Raji (cell line): ENCODE measurements around the gene MARF1.

ENCODE experiments used
- POLR2A ChIP-seq: IDR thresholded peaks from 2 replicates; pipeline ENCODE4 v1.6.1; 2011; ENCODE audit warnings: low read depth, low read length, control low read depth; ENCODE audit not compliant: insufficient read depth

Gene MARF1

DNA sequence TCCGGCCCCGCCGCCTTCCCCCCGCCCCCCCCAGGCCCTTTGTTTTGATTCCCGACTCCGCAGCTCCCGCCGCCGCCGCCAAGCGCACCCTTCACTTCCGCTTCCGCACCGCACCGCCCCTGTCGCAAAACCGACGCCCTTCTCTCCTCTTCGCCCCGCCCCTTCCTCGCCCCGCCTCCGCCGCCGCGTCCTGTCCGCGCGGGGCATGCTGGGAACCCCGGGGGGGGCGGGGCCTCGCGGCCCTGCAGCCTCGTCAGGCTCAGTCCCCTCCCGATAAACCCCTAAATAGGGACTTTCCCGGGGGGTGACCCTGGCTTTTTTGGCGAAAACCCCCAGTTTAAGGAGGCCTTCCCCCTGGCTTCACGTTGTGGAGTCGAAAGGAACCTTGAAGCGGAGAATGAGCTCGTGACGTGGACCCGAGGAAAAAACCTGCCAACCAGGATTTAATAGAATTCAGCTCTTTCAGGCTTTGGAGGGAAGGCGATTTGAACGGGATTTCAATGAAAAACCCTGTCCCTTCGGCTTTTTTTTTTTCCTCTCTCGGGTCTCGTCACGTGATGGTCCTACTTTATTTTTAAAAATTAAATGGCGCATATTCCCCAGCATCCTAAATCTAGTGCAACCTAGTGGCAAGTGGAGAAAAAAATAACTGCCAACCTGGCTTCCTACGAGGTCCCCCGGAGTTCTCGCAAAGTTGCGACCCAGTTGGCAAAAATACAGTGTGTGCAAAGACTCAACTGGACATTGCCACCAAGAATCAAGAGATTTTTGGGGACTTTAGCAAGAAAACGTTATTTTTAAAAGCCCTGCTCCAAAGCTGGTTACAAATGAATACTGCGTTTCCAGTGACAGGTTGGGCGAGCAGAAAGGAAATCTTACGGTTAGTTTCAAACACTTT is at the start of gene MARF1:
Gene MARF1 (minus strand): TSS at position 107 of the 898 bp plus-strand sequence. CDS start 3,921 bp downstream, outside the sequence.
- TF ChIP-seq POLR2A: peak; percentile 50; the same call in 1 of the 2 replicates

DNA sequence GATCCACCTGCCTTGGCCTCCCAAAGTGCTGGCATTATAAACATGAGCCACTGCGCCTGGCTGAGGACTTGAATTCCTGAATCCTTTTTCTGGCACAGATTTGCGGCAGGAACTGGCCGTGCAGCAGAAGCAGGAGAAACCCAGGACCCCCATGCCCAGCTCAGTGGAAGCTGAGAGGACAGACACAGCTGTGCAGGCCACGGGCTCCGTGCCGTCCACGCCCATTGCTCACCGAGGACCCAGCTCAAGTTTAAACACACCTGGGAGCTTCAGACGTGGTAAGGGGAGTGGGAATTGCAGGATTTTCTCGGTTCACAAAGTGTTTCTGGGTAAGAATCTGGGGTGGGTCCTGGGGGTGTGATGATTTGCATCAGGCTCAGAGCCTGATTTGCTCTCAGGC is 48.1 kb upstream of the MARF1 start:
- TF ChIP-seq POLR2A: no peak

- TF ChIP-seq POLR2A: no peak
Measured at GRCh38 chr16:15690296-15690695, 47.3 kb upstream of the MARF1 start.

- no peak for TF ChIP-seq POLR2A
Measured at GRCh38 chr16:15689290-15689689, 46.3 kb upstream of the MARF1 start.

DNA sequence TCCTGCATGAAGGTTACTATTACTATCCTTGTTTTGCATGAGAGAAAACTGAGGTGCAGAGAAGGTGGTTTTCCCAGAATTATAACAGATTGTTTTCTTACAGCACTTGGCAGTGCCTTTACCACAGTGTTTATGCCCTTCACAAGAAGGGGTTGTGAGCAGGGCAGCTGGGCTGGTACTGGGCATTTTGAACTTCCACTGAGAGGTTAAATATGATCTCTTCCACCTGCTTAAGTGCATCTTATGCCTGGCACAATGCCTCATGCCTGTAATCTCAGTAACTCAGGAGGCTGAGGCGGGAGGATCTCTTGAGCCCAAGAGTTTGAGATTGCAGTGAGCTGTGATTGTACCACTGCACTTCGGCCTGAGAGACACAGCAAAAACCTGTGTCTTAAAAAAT is 43.3 kb upstream of the MARF1 start:
- no peak for TF ChIP-seq POLR2A

DNA sequence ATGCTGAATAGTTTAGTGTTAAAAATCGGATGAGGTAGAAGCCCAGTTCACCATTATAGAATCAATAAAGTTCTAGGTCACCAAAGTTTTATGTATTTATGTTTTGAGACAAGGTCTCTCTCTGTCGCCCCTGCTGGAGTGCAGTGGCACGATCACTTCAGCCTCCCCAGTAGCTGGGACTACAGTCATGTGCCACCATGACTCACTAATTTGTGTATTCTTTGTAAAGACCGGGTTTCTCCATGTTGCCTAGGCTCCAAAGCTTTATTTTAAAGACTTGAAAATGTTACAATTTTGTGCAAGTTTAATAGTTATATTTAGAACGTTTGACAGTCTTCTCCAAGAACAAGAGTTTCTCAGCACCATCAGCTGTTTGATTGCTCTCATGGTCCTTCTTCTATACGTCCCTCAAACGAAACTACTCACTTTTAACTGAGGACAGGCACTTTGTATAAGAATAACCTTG is 39.2 kb upstream of the MARF1 start:
- no peak for TF ChIP-seq POLR2A

DNA sequence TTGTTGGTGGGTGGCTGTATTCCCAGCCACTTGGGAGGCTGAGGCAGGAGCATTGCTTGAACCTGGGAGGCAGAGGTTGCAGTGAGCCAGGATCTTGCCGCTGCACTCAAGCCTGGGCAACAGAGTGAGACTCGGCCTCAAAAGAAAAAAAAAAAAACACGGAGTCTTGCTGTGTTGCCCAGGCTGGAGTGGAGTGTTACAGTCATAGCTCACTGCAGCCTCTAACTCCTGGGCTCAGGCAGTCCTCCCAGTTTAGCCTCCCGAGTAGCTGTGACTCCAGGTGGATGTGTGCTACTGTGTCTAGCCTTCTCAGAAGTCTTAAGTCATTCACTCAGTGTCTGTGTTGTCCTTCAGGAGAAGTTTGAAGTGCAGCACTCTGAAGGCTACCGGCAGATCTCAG is 34.5 kb upstream of the MARF1 start:
- TF ChIP-seq POLR2A: no peak

DNA sequence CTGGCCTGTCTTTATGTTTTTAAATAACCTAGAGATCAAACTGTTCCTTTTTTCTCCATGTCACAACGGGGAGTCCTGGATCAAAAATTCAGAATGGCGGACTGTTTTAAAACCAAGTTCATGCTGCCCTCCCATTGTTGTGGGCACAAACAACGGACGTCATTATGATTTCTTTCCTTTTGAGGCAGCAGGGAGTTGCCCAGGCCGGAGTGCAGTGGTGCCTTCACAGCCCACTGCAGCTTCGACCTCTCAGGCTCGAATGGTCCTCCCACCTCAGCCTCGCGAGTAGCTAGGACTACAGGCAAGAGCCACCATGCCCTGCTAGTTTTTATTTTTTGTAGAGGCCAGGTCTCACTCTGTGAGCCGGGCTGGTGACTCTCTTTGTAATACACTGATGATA is 33.6 kb upstream of the MARF1 start:
- TF ChIP-seq POLR2A: no peak

- no peak for TF ChIP-seq POLR2A
Measured at GRCh38 chr16:15674571-15674970, 31.6 kb upstream of the MARF1 start.

DNA sequence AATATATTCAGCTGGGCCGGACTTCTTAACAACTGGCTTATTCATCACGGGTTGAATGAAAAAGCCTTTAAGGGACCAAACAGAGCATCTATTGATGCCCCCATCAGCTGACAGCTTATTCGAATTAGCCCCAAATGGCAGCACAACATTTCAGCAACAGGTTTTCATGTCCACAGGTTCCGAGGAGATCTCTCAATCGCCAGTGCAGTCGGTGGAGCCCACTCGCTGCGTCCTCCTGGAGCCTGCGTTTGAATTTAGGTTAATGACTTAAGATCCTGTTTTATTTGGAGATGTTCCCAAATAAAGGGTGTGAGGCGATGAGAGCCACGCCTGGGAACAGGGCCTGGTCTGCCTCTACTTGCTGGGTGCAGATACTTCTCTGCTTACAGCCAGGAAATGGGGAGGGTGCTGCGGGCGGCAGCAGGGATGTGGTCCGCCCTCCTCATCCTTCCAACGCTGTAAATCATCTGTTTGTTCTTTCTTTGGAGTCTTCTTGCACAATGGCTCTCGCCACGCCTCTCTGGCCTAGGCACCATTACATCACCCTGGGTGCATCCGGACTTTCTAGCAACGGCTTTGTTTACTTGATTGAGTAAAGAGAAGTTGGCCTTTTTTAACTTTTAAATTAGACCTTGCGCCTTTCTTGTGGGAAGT is 29.7 kb upstream of the MARF1 start:
- no peak for TF ChIP-seq POLR2A

- no peak for TF ChIP-seq POLR2A
Measured at GRCh38 chr16:15671530-15672117, 28.7 kb upstream of the MARF1 start.

- TF ChIP-seq POLR2A: no peak
Measured at GRCh38 chr16:15667091-15667742, 24.3 kb upstream of the MARF1 start.

DNA sequence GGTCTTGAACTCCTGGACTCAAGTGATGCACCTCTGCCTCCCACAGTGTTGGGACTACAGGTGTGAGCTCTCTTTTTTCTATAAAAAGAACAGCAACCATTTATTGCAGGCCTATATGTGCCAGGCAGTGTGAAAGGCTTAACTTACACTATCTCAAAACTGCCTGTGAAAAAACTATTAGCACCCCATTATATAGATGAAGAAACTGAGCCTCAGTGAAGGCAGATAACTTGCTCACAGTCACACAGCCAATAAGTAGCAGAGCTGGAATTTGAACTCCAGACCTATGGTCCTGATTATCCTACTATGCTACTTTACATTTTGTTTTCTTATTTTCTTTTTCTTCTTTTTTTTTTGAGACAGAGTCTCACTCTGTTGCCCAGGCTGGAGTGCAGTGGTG is 22.2 kb upstream of the MARF1 start:
- no peak for TF ChIP-seq POLR2A

DNA sequence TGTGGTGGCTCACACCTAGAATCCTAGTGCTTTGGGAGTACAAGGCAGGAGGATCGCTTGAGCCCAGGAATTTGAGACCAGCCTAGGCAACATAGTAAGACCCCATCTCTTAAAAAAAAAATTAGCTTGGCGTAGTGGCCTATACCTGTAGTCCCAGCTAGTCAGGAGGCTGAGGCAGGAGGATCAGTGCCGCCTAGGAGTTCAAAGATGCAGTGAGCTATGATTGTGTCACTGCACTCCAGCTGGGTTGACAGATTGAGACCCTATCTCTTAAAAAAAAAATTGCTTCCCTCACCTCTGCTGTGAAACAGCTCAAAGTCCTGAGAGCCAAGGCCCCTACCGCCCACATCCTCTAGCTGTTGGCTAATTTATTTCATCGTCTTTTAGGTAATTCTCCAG is 17.2 kb upstream of the MARF1 start:
- no peak for TF ChIP-seq POLR2A

DNA sequence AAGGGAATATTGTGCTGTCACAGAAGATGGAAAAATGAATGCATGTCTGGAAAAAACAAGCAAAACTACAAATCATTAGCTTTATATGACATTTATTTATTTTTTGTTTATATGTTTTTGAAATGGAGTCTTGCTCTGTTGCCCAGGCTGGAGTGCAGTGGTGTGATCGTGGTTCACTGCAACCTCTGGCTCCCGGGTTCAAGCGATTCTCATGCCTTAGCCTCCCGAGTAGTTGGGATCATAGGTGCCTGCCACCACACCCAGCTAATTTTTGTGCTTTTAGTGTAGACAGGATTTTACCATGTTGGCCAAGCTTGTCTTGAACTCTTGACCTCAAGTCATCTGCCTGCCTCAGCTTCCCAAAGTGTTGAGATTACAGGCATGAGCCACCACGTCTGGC is 15.6 kb upstream of the MARF1 start:
- TF ChIP-seq POLR2A: no peak

- TF ChIP-seq POLR2A: no peak
Measured at GRCh38 chr16:15658149-15658548, 15.2 kb upstream of the MARF1 start.

- no peak for TF ChIP-seq POLR2A
Measured at GRCh38 chr16:15654591-15654990, 11.6 kb upstream of the MARF1 start.
